Mesodermal cell (in vitro differentiated cells): Measurements from ENCODE around the gene PAFAH1B1.

Source experiments
- H3K27ac ChIP-seq: 2 replicates; pipeline ENCODE4 v1.7.0; 2013; ENCODE audit warnings: mild to moderate bottlenecking, low read depth, low read length, moderate library complexity; ENCODE audit not compliant: severe bottlenecking
- H3K36me3 ChIP-seq: 2 replicates; pipeline ENCODE4 v1.7.1; 2013; ENCODE audit warnings: mild to moderate bottlenecking, low read length, moderate library complexity; ENCODE audit not compliant: control insufficient read depth, insufficient read depth
- H3K4me1 ChIP-seq: one replicate; pipeline ENCODE4 v1.7.1; 2013; ENCODE audit warnings: mild to moderate bottlenecking, low read length; ENCODE audit not compliant: insufficient read depth, control insufficient read depth, poor library complexity, severe bottlenecking
- H3K4me3 ChIP-seq: 2 replicates; pipeline ENCODE4 v1.7.0; 2013; ENCODE audit warnings: low read length, control low read depth, mild to moderate bottlenecking; ENCODE audit not compliant: insufficient read depth, poor library complexity, severe bottlenecking; ENCODE audit errors: extremely low read depth
- H3K9me3 ChIP-seq: 2 replicates; pipeline ENCODE4 v1.7.1; 2013; ENCODE audit warnings: mild to moderate bottlenecking, low read length, moderate library complexity; ENCODE audit not compliant: control insufficient read depth
- WGBS, 2 experiments: methylation state at CpG; one replicate each; pipeline ENCODE4 v1.1.5; 2013; ENCODE audit warnings: missing lambda C conversion rate in 2 of 2; ENCODE audit not compliant: insufficient coverage in 2 of 2; 5-methylcytosine and 5-hydroxymethylcytosine counted together

PAFAH1B1 gene

GRCh38 chr17:2724784-2725164 is 131.3 kb downstream of the PAFAH1B1 start:
- no peaks in the 10 kb centered on the region for H3K9me3 ChIP-seq
- H3K4me1 ChIP-seq: no peaks in the 10 kb centered on the region
- H3K27ac ChIP-seq: no peak overlapping the region
- peak overlapping the region; percentile 8 for H3K4me3 ChIP-seq
- no peaks in the 10 kb centered on the region for H3K36me3 ChIP-seq
- WGBS, 2 experiments: 4 to 5% methylated on average over 39 to 40 of the region's 40 CpGs

- Histone ChIP-seq H3K4me1 (no peaks in the 10 kb centered on the region), H3K9me3 (no peaks in the 10 kb centered on the region), H3K36me3 (no peaks in the 10 kb centered on the region), H3K27ac (no peak overlapping the region), H3K4me3 (no peak overlapping the region)
- 89 to 91% methylated on average over 16 to 17 of the region's 17 CpGs for WGBS, 2 experiments
Observed at GRCh38 chr17:2730764-2731353, 137.4 kb downstream of the PAFAH1B1 start.

- H3K9me3 ChIP-seq: no peaks in the 10 kb centered on the region
- no peak overlapping the region for H3K4me3 ChIP-seq
- WGBS, 2 experiments: 94% methylated on average over 9 to 10 of the region's 10 CpGs
- no peaks in the 10 kb centered on the region for H3K36me3 ChIP-seq
- H3K4me1 ChIP-seq: no peaks in the 10 kb centered on the region
- no peak overlapping the region for H3K27ac ChIP-seq
Observed at GRCh38 chr17:2731807-2732206, 138.4 kb downstream of the PAFAH1B1 start.

- H3K4me3 ChIP-seq: no peak overlapping the region
- H3K27ac ChIP-seq: no peak overlapping the region
- no peaks in the 10 kb centered on the region for H3K4me1 ChIP-seq
- WGBS, 2 experiments: 84 to 98% methylated on average over 10 of the region's 10 CpGs
- no peaks in the 10 kb centered on the region for H3K9me3 ChIP-seq
- no peaks in the 10 kb centered on the region for H3K36me3 ChIP-seq
Observed at GRCh38 chr17:2734939-2735338, 141.5 kb downstream of the PAFAH1B1 start.
